ENCODE results near the gene HNF4A. TPM values are rescaled to one million over a fixed set of nuclear protein-coding genes. Genes with fewer than 3 reads are reported as not detected.

Gene HNF4A
- total RNA-seq, 1 experiment from 2014 or later: not detected

GRCh38 chr20:44413575-44414345 is 58.3 kb downstream of the HNF4A start:
- no peaks in the 10 kb centered on the region for H3K36me3 ChIP-seq
- peaks cover 70% of the 10 kb centered on the region for H3K27me3 ChIP-seq
- H3K9me3 ChIP-seq (replicated peaks): no peaks in the 10 kb centered on the region
- H3K4me3 ChIP-seq: no peak overlapping the region
- no peak overlapping the region for H3K27ac ChIP-seq
- no peak for DNase-seq
- H3K4me1 ChIP-seq: no peaks in the 10 kb centered on the region

DNA sequence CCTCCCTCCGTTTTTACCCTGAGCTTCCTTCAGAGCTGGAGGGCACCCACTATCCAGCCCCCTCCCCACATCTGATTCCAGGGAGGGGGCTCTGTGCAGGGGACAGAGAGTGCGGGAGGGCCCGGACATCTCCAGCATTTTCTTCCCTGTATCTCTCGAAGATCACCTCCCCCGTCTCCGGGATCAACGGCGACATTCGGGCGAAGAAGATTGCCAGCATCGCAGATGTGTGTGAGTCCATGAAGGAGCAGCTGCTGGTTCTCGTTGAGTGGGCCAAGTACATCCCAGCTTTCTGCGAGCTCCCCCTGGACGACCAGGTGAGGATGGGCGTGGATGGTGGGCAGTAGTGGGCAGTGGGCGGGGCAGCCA is 58.8 kb downstream of the HNF4A start:
- H3K4me1 ChIP-seq: no peaks in the 10 kb centered on the region
- no peak for DNase-seq
- H3K36me3 ChIP-seq: no peaks in the 10 kb centered on the region
- H3K27ac ChIP-seq: no peak overlapping the region
- H3K4me3 ChIP-seq: no peak overlapping the region
- peaks cover 70% of the 10 kb centered on the region for H3K27me3 ChIP-seq
- no peaks in the 10 kb centered on the region for H3K9me3 ChIP-seq (replicated peaks)

DNA sequence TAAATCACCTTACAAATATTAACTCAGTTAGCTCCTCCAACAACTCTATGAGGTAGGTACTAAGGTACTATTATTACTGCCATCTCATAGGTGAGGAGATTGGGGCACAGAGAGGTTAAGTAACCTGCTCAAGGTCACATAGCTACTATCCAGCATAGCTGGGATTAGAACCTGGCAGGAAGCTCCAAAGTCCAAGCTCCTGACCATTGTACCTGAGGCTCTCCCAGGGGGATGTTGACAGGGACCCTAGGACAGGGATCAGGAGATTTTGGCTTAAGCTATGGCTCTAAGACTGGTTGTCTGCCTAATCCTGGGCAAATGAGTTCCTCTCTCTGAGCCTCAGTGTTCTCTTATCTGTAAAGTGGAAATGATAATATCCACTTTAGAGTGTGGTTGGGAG is 59.3 kb downstream of the HNF4A start:
- Histone ChIP-seq H3K27ac (no peak overlapping the region), H3K27me3 (peaks cover 68% of the 10 kb centered on the region), H3K9me3 (replicated peaks) (no peaks in the 10 kb centered on the region), H3K4me3 (no peak overlapping the region), H3K36me3 (no peaks in the 10 kb centered on the region), H3K4me1 (no peaks in the 10 kb centered on the region)
- no peak for DNase-seq

DNA sequence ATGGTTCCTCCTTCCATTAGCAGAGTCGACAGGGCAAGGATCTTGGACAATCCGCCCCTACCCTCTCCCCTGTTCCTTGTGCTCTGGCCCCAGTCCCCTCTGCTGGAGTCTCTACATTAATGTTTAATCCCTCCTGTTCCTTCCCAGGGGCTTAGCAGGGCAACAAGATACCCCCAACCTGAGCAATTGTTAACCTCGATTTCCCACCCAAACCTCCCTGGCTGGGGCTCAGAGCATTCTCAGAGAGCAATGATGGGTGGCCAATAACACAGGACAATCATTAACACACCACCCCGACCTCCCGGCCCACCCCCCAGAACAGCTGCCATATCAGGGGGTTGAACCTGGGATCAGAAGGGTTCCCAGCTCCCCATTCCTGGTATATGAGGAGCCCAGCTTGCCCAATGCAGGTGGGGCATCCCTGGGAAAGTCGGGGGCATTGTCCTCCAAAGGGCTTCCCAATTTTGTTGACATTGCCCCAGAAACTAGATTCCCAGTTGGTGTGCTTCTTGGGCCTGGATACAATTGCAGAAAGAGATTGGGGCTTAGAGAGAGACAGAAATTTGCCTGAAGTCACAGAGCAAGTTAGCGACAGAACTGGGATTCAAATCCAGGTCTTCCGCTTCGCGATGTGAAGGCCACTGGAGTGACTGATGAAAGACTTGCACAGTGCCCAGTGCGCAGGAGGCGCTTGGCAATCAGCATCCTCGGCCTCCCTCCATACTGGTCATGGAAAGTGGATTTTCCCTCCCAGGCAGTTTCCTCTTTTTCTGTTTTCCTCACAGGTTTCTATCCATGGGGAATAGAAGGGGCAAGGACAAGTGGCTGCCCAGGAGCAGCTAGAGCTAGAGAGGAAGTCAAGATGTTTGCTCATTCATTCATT is 60.6 kb downstream of the HNF4A start:
- H3K9me3 ChIP-seq (replicated peaks): no peaks in the 10 kb centered on the region
- no peak overlapping the region for H3K27ac ChIP-seq
- H3K4me1 ChIP-seq: no peaks in the 10 kb centered on the region
- no peak overlapping the region for H3K4me3 ChIP-seq
- no peak for DNase-seq
- H3K27me3 ChIP-seq: peaks cover 62% of the 10 kb centered on the region
- no peaks in the 10 kb centered on the region for H3K36me3 ChIP-seq

- no peaks in the 10 kb centered on the region for H3K4me1 ChIP-seq
- no peaks in the 10 kb centered on the region for H3K9me3 ChIP-seq (replicated peaks)
- H3K36me3 ChIP-seq: no peaks in the 10 kb centered on the region
- H3K4me3 ChIP-seq: no peak overlapping the region
- DNase-seq: no peak
- peaks cover 59% of the 10 kb centered on the region for H3K27me3 ChIP-seq
- H3K27ac ChIP-seq: no peak overlapping the region
These were observed 62.8 kb downstream of the HNF4A start for GRCh38 chr20:44418069-44418905.

DNA sequence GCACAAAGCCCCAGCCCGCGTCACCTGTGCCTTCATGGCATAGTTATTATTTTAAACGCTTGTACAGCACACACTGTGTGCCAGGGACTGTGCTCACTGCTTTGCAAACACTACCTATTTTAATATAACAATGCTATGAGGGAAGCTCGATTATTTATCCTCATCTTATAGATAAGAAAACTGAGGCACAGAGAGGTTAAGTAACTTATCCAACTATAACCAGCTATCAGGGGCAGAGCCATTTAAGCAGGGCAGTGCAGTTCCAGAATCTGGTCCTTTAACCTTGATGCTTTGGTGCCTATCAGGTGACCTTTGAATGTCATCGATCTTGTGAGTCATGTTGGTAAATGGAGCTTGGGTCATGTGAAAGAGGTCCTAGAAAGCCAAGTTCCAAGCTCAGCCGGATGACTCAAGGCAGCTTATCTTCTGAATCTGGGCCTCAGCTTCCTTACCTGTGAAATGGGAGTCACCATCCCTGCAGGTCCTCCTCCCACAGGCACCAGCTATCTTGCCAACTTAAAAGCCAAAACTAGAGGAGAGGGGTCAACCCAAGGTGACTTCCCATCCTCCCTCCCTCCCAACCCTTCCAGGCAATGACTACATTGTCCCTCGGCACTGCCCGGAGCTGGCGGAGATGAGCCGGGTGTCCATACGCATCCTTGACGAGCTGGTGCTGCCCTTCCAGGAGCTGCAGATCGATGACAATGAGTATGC is 63.8 kb downstream of the HNF4A start:
- DNase-seq: no peak
- Histone ChIP-seq H3K27me3 (peaks cover 59% of the 10 kb centered on the region), H3K4me1 (no peaks in the 10 kb centered on the region), H3K36me3 (no peaks in the 10 kb centered on the region), H3K27ac (no peak overlapping the region), H3K4me3 (no peak overlapping the region), H3K9me3 (replicated peaks) (no peaks in the 10 kb centered on the region)

DNA sequence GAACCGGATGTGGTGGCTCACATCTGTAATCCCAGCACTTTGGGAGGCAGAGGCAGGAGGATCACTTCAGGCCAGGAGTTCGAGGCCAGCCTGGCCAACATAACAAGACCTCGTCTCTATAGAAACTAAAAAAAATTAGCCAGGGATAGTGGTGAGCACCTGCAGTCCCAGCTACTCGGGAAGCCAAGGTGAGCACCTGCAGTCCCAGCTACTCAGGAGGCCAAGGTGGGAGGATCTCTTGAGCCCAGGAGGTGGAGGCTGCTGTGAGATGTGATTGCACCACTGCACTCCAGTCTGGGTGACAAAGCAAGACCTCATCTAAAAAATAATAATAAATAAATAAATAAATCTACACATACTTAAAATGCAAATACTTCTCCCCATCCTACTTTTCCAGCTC is 65.0 kb downstream of the HNF4A start:
- H3K4me1 ChIP-seq: no peaks in the 10 kb centered on the region
- no peaks in the 10 kb centered on the region for H3K9me3 ChIP-seq (replicated peaks)
- H3K4me3 ChIP-seq: no peak overlapping the region
- no peak for DNase-seq
- H3K27ac ChIP-seq: no peak overlapping the region
- H3K27me3 ChIP-seq: peaks cover 52% of the 10 kb centered on the region
- no peaks in the 10 kb centered on the region for H3K36me3 ChIP-seq

GRCh38 chr20:44422083-44422482 is 66.6 kb downstream of the HNF4A start:
- H3K36me3 ChIP-seq: no peaks in the 10 kb centered on the region
- no peaks in the 10 kb centered on the region for H3K4me1 ChIP-seq
- peaks cover 42% of the 10 kb centered on the region for H3K27me3 ChIP-seq
- DNase-seq: no peak
- H3K27ac ChIP-seq: no peak overlapping the region
- H3K9me3 ChIP-seq (replicated peaks): no peaks in the 10 kb centered on the region
- H3K4me3 ChIP-seq: no peak overlapping the region

- Histone ChIP-seq H3K27me3 (peaks cover 42% of the 10 kb centered on the region), H3K4me3 (no peak overlapping the region), H3K27ac (no peak overlapping the region), H3K36me3 (no peaks in the 10 kb centered on the region), H3K4me1 (no peaks in the 10 kb centered on the region), H3K9me3 (replicated peaks) (no peaks in the 10 kb centered on the region; the same call in 1 of the 2 replicates)
- DNase-seq: no peak
These were observed 68.0 kb downstream of the HNF4A start for GRCh38 chr20:44423480-44423879.

DNA sequence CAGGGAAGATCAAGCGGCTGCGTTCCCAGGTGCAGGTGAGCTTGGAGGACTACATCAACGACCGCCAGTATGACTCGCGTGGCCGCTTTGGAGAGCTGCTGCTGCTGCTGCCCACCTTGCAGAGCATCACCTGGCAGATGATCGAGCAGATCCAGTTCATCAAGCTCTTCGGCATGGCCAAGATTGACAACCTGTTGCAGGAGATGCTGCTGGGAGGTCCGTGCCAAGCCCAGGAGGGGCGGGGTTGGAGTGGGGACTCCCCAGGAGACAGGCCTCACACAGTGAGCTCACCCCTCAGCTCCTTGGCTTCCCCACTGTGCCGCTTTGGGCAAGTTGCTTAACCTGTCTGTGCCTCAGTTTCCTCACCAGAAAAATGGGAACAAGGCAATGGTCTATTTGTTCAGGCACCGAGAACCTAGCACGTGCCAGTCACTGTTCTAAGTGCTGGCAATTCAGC is 68.6 kb downstream of the HNF4A start:
- DNase-seq: no peak
- no peak overlapping the region for H3K4me3 ChIP-seq
- H3K36me3 ChIP-seq: no peaks in the 10 kb centered on the region
- no peak overlapping the region for H3K27ac ChIP-seq
- H3K4me1 ChIP-seq: no peaks in the 10 kb centered on the region
- H3K9me3 ChIP-seq (replicated peaks): no peaks in the 10 kb centered on the region; the same call in 1 of the 2 replicates
- H3K27me3 ChIP-seq: peaks cover 37% of the 10 kb centered on the region

- H3K9me3 ChIP-seq (replicated peaks): no peaks in the 10 kb centered on the region; the same call in 1 of the 2 replicates
- H3K27me3 ChIP-seq: peaks cover 34% of the 10 kb centered on the region
- no peak overlapping the region for H3K27ac ChIP-seq
- H3K36me3 ChIP-seq: no peaks in the 10 kb centered on the region
- H3K4me3 ChIP-seq: no peak overlapping the region
- H3K4me1 ChIP-seq: no peaks in the 10 kb centered on the region
- DNase-seq: no peak
These were observed 70.4 kb downstream of the HNF4A start for GRCh38 chr20:44425923-44426322.

DNA sequence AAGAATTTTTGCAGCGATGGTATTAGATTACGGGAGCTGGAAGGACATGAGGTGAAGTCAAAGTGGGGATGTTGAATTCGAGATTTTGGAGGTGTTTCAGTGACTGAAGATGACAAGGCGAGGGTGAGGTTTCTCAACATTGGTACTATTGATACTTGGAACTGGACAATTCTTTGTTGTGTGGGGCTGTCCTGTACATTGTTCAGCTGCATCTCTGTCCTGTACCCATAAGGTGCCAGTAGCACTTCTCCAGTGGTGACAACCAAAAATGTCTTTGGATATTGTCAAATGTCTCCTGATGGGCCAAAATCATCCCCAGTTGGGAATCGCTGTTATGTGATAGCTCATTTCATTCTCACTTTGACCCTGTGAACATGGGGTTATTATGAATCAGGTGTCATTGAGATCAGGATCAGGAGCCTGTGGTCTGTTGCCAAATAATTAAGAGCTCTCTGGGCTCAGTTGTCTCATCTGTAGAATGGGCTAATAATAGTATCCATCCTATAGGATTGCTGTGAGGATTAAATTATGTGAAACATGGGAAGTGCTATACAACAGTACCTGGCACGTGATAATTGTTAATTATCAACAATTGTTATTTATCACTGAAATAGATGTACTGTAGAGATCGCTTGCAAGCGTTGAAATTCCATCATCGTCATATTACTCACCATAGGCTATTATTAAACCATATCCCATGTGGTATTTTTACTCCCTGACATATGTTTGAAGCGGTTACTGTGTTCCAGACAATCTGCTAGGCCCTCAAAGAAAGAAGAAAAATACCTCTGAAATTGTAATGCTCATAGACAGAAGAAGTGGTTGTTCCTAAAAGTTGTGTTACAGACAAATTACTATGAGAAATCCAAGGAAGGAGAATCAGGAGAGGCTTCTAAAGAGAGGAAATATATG is 71.6 kb downstream of the HNF4A start:
- Histone ChIP-seq H3K4me3 (no peak overlapping the region), H3K36me3 (no peaks in the 10 kb centered on the region), H3K4me1 (no peaks in the 10 kb centered on the region), H3K9me3 (replicated peaks) (no peaks in the 10 kb centered on the region; the same call in 1 of the 2 replicates), H3K27me3 (peaks cover 37% of the 10 kb centered on the region), H3K27ac (no peak overlapping the region)
- no peak for DNase-seq

DNA sequence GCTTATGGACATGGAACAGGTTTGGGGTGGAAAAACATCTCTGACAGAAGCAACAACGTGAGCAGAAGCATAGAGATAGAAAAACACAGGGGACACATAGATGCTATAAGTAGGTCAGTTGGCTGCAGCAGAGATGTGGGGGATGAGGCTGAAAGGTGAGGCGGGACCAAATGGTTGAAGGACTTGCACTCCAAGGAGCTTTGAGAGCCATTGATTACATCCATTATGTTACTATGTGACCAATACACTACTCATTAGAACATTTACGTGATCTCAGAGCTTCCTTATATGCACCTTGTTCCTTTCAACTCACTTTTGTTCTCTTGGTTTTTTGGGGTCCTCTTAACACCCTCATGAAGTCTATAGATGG is 72.3 kb downstream of the HNF4A start:
- no peak for DNase-seq
- Histone ChIP-seq H3K36me3 (no peaks in the 10 kb centered on the region), H3K4me3 (no peak overlapping the region), H3K4me1 (no peaks in the 10 kb centered on the region), H3K27me3 (peaks cover 34% of the 10 kb centered on the region), H3K27ac (no peak overlapping the region), H3K9me3 (replicated peaks) (no peaks in the 10 kb centered on the region; the same call in 1 of the 2 replicates)
